Limb (tissue), 2 donors: Measurements from ENCODE around the gene NUBPL.
"Not testable (repeated sequence)": the region's sequence is repeated elsewhere in the genome, so short reads cannot be mapped to it uniquely, and the experiment has no call there.

Source experiments
- DNase-seq, 2 donors: peaks; one replicate each; pipeline ENCODE4 v3.0.0-alpha.2; 2016; ENCODE audit errors: extremely low spot score in 2 of 2

NUBPL gene

DNA sequence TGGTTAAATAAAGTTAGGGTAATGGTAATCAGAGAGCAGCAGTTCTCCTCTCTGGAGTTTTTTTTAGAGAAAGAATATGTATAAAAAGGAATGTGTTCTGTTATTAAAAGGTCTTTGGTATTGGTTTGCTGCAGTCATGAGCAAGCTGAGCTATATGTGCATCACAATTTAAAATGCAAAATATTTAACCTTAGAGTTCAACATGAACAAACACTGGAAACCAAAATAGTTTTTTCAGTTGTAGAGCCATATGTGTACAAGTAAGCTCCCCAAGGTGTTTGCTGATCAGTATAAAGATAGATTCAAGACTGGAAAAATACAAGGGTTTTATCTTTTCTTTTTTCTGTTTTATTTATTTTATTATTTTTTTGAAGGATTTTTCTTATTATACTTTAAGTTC, 245.0 kb downstream of the NUBPL start:
- DNase-seq = no peak

DNA sequence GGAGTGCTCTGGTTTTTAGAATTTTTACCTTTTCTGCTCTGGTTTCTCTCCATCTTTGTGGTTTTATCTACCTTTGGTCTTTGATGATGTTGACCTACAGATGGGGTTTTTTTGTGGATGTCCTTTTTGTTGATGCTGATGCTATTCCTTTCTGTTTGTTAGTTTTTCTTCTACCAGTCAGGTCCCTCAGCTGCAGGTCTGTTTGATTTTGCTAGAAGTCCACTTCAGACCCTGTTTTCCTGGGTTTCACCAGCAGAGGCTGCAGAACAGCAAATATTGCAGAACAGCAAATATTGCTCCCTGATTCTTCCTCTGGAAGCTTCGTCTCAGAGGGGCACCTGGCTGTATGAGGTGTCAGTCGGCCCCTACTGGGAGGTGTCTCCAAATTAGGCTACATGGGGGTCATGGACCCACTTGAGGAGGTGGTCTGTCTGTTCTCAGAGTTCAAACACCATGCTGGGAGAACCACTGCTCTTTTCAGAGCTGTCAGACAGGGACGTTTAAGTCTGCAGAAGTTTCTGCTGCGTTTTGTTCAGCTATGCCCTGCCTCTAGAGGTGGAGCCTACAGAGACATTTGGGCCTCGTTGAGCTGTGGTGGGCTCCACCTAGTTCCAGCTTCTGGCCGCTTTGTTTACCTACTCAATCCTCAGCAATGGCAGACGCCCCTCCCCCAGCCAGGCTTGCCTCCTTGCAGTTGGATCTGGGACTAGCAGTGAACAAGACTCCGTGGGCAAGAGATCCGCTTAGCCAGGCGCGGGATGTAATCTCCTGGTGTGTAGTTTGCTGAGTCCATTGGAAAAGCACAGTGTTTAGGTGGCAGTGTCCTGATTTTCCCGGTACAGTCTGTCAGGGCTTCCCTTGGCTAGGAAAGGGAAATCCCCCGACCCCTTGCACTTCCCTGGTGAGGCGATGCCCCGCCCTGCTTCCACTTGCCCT, 250.8 kb downstream of the NUBPL start:
- DNase-seq = not testable (repeated sequence)

GRCh38 chr14:31813724-31814490, 252.7 kb downstream of the NUBPL start:
- not testable (repeated sequence) for DNase-seq

DNA sequence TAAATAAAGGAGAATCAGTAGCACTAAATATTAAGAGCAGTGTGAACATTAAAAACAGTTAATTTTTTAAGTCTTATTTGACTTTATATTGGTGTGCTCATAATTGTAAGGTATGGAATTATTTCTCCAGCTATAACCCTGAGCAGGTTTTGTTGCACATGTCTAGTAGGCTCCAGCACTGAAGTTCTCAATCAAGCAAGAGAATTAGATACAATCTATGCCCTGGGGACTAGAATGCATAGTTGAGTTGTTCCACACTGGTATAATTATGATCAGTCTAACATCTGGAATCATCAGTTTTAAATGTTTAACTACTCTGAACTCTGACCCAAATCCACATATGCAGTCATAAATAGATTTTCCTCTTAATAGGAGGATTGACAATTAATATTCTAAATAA, 258.1 kb downstream of the NUBPL start:
- no peak for DNase-seq

GRCh38 chr14:31825459-31825858, 264.3 kb downstream of the NUBPL start:
- DNase-seq = no peak

- DNase-seq = no peak
These were observed 266.1 kb downstream of the NUBPL start for GRCh38 chr14:31827325-31827724.

GRCh38 chr14:31828946-31829868, 268.0 kb downstream of the NUBPL start:
- DNase-seq = peak in 1 of 2 donors; percentile 71

DNA sequence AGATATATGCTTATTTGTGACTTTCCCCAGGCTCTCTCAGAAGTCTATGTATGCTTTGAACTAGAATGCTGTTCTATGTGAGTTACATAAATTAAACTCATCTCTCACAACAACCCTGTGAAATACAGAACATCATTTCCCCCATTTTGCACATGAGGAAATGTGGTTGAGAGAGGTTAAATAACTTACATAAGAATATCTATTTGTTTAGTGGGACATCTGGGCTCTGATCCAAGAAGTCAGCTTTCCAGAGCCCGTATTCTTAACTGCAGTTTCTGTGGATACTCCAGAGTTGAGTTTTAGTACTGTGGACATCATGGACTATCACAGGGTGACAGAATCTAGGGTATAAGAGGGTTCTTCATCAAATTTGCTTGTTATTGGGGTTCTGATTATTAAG, 273.4 kb downstream of the NUBPL start:
- no peak for DNase-seq

DNA sequence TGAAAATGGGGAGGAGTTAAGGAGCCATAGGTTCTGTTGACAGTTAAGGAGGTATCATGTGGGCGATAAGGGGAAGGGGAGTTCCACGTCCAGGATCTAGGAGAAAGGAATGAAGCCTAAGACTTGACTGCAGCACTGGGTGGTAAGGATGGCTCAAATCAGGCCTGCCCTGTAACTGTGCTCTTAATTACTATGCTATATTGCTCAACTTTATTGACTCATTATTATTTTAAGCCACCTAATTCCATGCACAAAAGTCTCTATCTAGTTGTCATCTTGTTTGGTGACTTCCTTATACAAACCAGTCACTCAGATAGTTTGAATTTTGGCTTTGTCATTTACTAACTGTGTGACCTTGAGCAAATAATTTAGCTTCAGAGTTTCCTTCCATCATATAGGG, 273.8 kb downstream of the NUBPL start:
- DNase-seq = no peak

DNA sequence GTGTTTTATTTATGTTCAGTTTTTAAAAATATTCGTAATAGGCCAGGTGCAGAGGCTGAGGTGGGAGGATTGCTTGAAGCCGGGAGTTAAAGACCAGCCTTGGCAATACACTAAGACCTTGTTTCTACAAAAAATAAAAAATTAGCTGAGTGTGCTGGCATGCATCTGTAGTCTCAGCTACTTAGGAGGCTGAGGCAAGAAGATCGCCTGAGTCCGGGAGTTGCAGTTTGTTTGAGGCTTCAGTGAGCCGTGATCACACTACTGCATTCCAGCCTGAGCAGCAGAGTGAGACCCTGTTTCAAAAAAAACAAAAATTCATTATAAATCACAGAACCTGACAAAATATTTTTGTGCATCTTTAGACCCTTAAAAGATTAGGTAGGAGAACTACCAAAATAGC, 275.8 kb downstream of the NUBPL start:
- no peak for DNase-seq

DNA sequence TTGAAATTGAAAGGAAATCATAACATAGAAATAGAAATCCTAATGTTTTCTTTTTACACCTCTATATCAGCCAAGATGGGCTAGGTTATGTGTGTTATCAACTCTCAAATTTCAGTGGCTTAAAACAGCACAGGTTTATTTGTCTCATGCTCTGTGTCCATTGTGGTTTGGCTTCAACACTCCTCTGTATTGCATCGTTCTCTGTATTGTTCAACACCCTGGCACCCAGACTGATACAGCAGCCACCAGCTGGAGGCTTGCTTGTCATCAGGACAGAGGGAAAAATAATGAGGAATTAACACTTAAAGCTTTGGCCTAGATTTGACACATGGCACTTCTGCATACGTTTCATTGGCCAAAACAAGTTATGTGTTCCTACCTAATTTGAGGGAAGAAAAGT, 281.7 kb downstream of the NUBPL start:
- DNase-seq = no peak

GRCh38 chr14:31843361-31844091, 282.3 kb downstream of the NUBPL start:
- no peak for DNase-seq

GRCh38 chr14:31854508-31855075, 293.4 kb downstream of the NUBPL start:
- no peak for DNase-seq

GRCh38 chr14:31855262-31855661, 294.1 kb downstream of the NUBPL start:
- no peak for DNase-seq

GRCh38 chr14:31856003-31856402, 294.8 kb downstream of the NUBPL start:
- not testable (repeated sequence) for DNase-seq

DNA sequence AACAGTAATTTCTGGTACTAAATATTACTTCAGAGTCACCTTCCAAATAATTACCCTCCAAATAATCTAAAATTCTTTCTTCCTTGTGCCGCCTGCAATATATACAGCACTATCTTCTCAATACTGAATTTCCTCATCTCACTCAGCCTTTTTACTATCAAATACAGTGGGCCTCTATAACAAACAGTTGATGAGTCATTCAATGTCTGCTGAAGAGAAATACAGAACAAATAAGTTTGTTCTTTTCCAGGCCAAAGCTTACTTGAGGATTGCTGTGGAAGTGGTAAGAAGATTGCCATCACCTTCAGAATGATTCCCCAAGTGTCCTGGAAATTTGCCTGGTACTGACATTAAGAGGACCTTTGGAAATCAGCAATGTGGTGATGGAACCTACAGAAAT, 297.7 kb downstream of the NUBPL start:
- DNase-seq = no peak

- no peak for DNase-seq
These were observed 304.0 kb downstream of the NUBPL start for GRCh38 chr14:31864937-31865855.

- DNase-seq = no peak
These were observed 306.4 kb downstream of the NUBPL start for GRCh38 chr14:31867570-31867969.

DNA sequence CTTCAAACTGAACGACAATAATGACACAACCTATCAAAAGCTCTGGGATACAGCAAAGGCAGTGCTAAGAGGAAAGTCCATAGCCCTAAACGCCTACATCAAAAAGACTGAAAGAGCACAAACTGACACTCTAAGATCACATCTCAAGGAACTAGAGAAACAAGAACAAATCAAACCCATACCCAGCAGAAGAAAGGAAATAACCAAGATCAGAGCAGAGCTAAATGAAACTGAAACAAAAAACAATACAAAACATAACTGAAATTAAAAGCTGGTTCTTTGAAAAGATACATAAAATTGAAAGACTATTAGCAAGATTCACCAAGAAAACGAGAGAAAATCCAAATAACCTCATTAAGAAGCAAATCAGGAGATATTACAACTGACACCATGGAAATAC, 306.9 kb downstream of the NUBPL start:
- DNase-seq = not testable (repeated sequence)
